Measurements from ENCODE around the gene DMD.

- TF ChIP-seq EP300 (conservative IDR thresholded peaks at IDR 0.05; ENCODE audit: poor library complexity, severe bottlenecking): no peak
- TF ChIP-seq TAF1 (IDR thresholded peaks at IDR 0.05; ENCODE audit: low read depth): no peak
- no peak for TF ChIP-seq CTCF (IDR thresholded peaks at IDR 0.05; ENCODE audit: poor library complexity, severe bottlenecking)
These were observed 1827.4 kb downstream of the DMD start for GRCh38 chrX:31383991-31384390.
